ENCODE data around the gene EHD1. TPM values are rescaled to one million over a fixed set of nuclear protein-coding genes. Genes with fewer than 3 reads are reported as not detected.

Gene EHD1
- total and polyA plus RNA-seq, 9 of the 15 experiments (the other 6 are each of a cell fraction or from before 2014, with no cell fraction given): 0.46 to 65.0 (median 16.4) TPM

DNA sequence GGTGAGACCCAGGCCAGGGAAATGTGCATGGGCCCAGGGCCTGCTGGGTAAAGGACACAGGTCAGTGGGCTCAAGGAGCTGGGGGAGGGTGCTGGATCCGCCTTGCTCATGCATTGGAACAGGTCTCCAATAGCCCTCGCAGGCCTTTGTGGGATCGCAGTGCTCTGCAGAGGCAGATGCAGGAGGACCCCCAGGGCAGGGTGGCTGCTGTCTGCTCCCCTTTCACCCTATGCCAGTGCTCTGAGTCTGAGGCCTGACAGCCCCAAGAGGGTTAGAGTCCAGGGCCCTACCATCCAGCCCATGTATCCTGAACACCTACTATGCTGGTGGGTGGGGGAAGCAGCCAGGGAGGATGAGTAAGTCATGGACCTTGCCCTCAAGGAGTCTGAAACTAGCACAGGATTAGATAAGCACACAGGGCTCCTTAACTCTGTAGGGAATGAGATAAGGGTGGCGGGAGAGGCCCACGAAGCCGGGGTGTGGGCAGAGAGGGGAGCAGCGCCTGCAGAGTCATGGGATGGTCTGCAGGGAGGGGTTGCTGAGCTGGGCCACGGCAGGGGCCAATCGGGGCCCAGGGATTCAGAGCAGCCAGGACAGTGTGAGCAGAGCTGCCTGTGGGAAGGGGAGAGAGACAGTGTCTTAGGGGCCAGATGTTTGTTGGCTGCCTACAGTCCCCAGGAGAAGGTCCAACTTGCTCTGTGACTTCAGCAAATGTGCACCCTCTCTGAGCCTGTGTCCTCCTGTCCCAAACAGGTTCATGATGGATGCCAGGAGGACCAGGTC lies 10.5 kb upstream of the EHD1 start (continued):
- TF ChIP-seq RCOR1 (IDR thresholded peaks at IDR 0.05; ENCODE audit: borderline replicate concordance in 1 of 2, low read depth in 2 of 2, low read length in 2 of 2) (peak; percentile 71 to 97; a peak in 3 of 4 replicates), MYC (IDR thresholded peaks at IDR 0.05; ENCODE audit: low read depth, low read length) (peak; percentile 88; the same call in 1 of the 2 replicates), MYC (CRISPR knock-in tag; IDR thresholded peaks at IDR 0.05; ENCODE audit: borderline replicate concordance, low read depth) (no peak), ZNF134 (CRISPR knock-in tag; conservative IDR thresholded peaks at IDR 0.05) (no peak), E2F3 (CRISPR knock-in tag; IDR thresholded peaks at IDR 0.05) (0 out of 2 replicates have a peak, but pooled peaks have one; percentile 26), FOXO4 (CRISPR knock-in tag; IDR thresholded peaks at IDR 0.05) (no peak), ELF1 (tag; IDR thresholded peaks at IDR 0.05) (no peak), NCOR1 (IDR thresholded peaks at IDR 0.05) (peak; percentile 99), POLR2G (IDR thresholded peaks at IDR 0.05; ENCODE audit: low read depth, low read length) (0 out of 2 replicates have a peak, but pooled peaks have one; percentile 20), ZNF551 (CRISPR knock-in tag; IDR thresholded peaks at IDR 0.05) (no peak), FOS (IDR thresholded peaks at IDR 0.05; ENCODE audit: extremely low read depth, insufficient read length) (peak; percentile 25), ARID1B (IDR thresholded peaks at IDR 0.05) (peak; percentile 99), ERF (CRISPR knock-in tag; IDR thresholded peaks at IDR 0.05) (peak; percentile 73; the same call in 1 of the 2 replicates), CSDE1 (IDR thresholded peaks at IDR 0.05) (no peak), ZNF586 (CRISPR knock-in tag; conservative IDR thresholded peaks at IDR 0.05) (no peak), MXD1 (CRISPR knock-in tag; IDR thresholded peaks at IDR 0.05; ENCODE audit: borderline replicate concordance, poor library complexity, severe bottlenecking) (no peak), BCOR (IDR thresholded peaks at IDR 0.05) (peak; percentile 94), MAFK (IDR thresholded peaks at IDR 0.05; ENCODE audit: low read length) (peak; percentile 45; the same call in 1 of the 2 replicates)
- TF ChIP-seq, protein P1, sequence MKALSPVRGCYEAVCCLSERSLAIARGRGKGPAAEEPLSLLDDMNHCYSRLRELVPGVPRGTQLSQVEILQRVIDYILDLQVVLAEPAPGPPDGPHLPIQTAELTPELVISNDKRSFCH (CRISPR knock-in tag; IDR thresholded peaks at IDR 0.05): no peak
- TF ChIP-seq, protein P1 (tag; IDR thresholded peaks at IDR 0.05): peak; percentile 79; the same call in 1 of the 2 replicates

Measured in K562 (cell line).